22Rv1 (cell line): ENCODE data around the gene RFX7.
"Not testable (repeated sequence)": the region's sequence is repeated elsewhere in the genome, so short reads cannot be mapped to it uniquely, and the experiment has no call there.

ENCODE experiments used
- H3K27ac ChIP-seq: fragments of 450-650 bp; 2 replicates; pipeline ENCODE4 v1.5.1; 2017
- ZFX ChIP-seq: fragments of 450-650 bp; IDR thresholded peaks from 2 replicates; pipeline ENCODE4 v1.6.1; 2017; ENCODE audit warnings: antibody characterized with exemption, borderline replicate concordance
- TF ChIP-seq, protein P1 (sequence below): fragments of 450-650 bp; IDR thresholded peaks from 2 replicates; pipeline ENCODE4 v1.5.1; 2017; ENCODE audit warnings: mild to moderate bottlenecking

Gene RFX7

DNA sequence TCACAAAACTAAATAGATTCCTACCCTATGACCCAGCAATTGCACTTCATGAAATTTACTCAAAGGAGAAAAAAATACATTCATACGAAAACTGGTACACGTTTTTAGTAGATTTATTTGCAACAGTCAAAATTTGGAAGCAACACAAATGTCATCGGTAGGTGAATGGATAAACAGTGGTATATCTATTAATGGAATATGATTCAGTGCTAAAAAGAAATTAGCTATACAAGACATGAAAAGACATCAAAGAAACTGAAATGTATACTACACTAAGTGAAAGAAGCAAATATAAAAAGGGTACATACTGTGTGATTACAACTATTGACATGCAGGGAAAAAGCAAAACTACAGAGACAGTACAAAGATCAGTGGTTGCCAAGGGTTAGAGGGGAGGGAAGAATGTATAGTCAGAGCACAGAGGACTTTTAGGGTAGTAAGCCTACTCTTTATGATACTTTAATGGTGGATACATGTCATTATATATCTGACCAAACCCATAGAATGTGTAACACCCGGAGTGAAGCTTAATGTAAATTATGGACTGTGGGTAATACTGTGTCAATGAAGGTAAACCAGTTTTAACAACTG is 31.6 kb downstream of the RFX7 start:
- TF ChIP-seq, protein P1, sequence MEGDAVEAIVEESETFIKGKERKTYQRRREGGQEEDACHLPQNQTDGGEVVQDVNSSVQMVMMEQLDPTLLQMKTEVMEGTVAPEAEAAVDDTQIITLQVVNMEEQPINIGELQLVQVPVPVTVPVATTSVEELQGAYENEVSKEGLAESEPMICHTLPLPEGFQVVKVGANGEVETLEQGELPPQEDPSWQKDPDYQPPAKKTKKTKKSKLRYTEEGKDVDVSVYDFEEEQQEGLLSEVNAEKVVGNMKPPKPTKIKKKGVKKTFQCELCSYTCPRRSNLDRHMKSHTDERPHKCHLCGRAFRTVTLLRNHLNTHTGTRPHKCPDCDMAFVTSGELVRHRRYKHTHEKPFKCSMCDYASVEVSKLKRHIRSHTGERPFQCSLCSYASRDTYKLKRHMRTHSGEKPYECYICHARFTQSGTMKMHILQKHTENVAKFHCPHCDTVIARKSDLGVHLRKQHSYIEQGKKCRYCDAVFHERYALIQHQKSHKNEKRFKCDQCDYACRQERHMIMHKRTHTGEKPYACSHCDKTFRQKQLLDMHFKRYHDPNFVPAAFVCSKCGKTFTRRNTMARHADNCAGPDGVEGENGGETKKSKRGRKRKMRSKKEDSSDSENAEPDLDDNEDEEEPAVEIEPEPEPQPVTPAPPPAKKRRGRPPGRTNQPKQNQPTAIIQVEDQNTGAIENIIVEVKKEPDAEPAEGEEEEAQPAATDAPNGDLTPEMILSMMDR = no peak
- TF ChIP-seq ZFX = no peak

DNA sequence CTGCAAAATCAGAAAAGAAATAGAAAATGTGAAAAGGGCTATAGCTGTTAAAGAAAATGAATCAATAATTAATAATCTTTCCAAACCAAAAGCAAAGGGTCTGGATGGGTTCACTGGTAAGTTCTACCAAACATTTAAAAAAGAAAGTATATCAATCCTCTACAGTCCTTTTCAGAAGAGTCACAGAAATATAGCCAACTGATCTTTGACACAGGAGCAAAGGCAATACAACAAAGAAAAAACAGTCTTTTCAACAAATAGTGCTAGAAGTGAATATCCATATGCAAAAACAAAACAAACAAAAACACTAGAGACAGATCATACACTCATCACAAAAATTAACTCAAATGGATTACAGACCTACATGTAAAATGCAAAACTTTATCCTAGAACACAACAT is 32.6 kb downstream of the RFX7 start:
- no peak overlapping the region for H3K27ac ChIP-seq
- TF ChIP-seq ZFX = no peak

More for the DNA sequence above, 31.6 kb downstream of the RFX7 start:
- no peak overlapping the region for H3K27ac ChIP-seq

DNA sequence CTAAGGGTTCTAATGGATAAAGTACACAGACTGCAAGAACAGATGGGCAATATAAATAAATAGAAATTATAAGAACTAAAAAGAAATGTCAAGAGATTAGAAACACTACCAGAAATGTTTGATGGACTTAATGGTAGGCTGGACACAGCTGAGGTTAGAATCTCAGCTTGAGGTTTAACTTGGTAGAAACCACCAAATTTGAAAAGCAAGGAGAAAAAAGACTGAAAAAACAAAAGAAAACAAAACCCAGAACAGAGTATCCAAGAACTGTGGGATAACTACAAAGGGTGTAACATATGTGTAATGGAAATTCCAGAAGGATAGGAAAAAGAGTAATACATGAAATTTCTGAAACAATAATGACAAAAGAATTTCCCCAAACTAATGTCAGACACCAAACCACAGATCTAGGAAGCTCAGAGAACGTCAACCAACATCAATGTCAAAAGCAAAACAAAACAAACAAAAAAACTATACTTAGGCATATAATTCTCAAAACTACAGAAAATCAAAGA is 35.0 kb downstream of the RFX7 start:
- no peak overlapping the region for H3K27ac ChIP-seq
- TF ChIP-seq, protein P1 = no peak
- no peak for TF ChIP-seq ZFX

DNA sequence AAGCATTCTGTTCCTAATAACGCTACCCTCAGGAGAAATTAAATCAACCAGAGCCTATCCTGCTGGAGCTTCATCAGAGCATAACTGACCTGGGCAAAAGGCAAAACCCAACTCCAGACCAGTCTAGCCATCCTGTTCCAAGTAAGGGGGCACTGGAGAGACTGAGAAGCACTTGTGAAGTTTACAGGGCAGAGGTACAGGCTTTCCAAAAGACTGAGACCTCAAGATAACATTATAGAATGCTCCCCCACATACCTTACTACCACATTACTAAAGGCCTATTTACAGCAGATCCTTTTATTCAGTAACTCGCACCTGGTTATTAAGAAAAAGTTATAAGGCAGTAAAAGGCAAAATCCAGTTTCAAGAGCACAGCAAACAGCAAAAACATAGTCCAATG is 35.5 kb downstream of the RFX7 start:
- H3K27ac ChIP-seq = no peak overlapping the region
- TF ChIP-seq, protein P1 = no peak
- no peak for TF ChIP-seq ZFX

DNA sequence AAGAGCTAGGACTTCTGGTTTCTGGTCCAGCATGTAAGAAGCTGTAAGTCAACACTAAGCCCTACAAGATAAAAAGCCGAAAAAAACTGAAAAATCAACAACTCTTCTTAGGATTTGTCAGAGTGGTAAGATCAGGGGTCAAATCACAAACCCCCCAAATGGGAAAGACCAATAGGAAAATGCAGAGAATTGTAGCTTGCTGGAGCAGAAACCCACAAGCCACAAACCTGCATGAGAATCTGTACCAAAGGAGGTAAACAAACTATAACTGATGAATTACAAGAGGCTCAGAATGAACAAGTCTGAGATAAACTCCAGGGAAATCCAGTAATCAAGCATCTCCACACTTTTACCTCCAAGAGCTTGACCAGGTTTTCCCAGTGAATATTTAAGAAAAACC is 36.0 kb downstream of the RFX7 start:
- no peak overlapping the region for H3K27ac ChIP-seq
- TF ChIP-seq, protein P1 = no peak
- TF ChIP-seq ZFX = no peak

DNA sequence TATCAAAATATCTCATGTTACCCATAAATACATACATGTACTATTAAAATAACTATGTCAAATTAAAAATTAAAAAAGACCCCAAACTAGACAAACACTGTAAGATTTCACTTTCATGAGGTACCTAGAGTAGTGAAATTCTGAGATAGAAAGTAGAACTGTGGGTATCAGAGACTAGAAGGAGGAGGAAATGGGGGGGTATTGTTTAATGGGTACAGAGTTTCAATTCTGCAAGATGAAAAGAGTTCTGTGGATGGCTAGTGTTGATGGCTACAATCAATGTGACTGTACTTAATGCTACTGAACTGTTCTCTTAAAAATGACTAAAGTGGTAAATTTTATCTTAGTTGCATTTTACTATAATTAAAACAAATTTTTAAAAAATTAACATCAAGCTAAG is 36.6 kb downstream of the RFX7 start:
- no peak for TF ChIP-seq ZFX
- TF ChIP-seq, protein P1 = no peak
- H3K27ac ChIP-seq = no peak overlapping the region

DNA sequence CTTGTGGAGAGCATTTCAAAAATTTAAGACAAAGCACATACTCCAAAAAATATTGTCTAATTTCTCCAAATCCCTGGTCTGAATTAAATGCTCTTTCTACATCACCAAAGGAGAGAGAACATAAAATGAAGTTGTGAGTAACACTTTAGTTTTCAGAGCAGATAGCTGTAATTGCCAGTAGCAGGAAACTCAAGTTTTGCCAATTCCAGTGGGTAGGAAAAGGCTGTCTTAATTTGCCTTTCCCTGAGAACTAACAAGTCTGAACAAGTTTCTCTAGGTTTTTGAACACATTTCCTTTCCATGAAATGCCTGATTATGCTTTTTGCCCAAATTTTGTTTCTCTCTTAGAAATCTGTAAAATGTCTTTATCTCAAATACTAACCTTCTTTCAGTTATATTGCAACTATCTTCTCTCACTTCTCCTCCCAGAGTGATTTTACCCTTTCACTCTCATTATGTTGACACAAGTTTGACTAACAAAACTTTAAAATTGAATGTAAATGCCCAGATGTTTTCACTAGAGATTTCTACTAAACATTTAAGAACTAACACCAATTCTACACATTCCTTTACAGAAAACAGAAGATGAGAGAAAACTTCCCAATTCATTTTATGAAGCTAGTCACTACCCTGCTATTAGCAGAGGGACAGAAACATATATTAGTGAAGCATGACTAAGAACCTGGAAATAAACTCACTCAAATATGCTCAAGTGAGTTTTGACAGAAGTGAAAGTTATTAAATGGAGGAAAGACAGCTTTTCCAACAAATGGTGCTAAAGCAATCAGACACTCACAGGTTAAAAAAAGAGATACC is 38.4 kb downstream of the RFX7 start:
- no peak overlapping the region for H3K27ac ChIP-seq

DNA sequence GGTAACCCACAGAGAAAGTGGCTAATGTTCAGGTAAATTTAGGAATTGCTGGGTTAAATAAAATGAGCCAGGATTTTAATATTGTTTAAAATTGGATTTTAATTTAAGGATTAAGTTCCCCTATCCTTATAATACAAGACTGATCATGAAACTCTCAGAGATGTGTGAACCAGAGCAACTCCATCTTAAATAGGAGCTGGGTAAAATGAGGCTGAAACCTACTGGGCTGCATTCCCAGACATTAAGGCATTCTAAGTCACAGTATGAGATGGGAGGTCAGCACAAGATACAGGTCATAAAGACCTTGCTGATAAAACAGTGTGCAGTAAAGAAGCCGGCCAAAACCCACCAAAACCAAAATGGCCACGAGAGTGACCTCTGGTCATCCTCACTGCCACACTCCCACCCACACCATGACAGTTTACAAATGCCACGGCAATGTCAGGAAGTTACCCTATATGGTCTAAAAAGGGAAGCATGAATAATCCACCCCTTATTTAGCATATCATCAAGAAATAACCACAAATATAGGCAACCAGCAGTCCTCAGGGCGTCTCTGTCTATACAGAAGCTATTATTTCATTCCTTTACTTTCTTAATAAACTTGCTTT is 40.3 kb downstream of the RFX7 start:
- not testable (repeated sequence) for H3K27ac ChIP-seq

More for the DNA sequence above, 38.4 kb downstream of the RFX7 start:
- TF ChIP-seq, protein P1 = no peak
- TF ChIP-seq ZFX = no peak
